ENCODE results near the gene DES. TPM values are rescaled to one million over a fixed set of nuclear protein-coding genes. Genes with fewer than 3 reads are reported as not detected.

The DES gene
- total RNA-seq, 1 donor from 2014 or later, result 15,954 TPM

- DNase-seq, result no peak
- TF ChIP-seq CTCF (IDR thresholded peaks at IDR 0.05; ENCODE audit: borderline replicate concordance), result no peak
- peaks cover 16% of the 10 kb centered on the region for H3K9me3 ChIP-seq (replicated peaks)
- H3K27ac ChIP-seq (replicated peaks), result peak overlapping the region; percentile 96
- H3K36me3 ChIP-seq, result no peaks in the 10 kb centered on the region
- peaks cover 27% of the 10 kb centered on the region for H3K27me3 ChIP-seq (ENCODE audit: low read depth)
- H3K4me3 ChIP-seq, result no peak overlapping the region
- intact Hi-C loops (cut with micrococcal nuclease), result no loop called here
- peaks cover 48% of the 10 kb centered on the region for H3K4me1 ChIP-seq
Measured at GRCh38 chr2:219410390-219410789, 7.8 kb upstream of the DES start.

- no peak overlapping the region for H3K4me3 ChIP-seq
- TF ChIP-seq CTCF (IDR thresholded peaks at IDR 0.05; ENCODE audit: borderline replicate concordance), result no peak
- H3K27ac ChIP-seq (replicated peaks), result peak overlapping the region; percentile 96
- H3K4me1 ChIP-seq, result peaks cover 34% of the 10 kb centered on the region
- no peak for DNase-seq
- intact Hi-C loops (cut with micrococcal nuclease), result no loop called here
- H3K36me3 ChIP-seq, result no peaks in the 10 kb centered on the region
- peaks cover 59% of the 10 kb centered on the region for H3K27me3 ChIP-seq (ENCODE audit: low read depth)
- peaks cover 16% of the 10 kb centered on the region for H3K9me3 ChIP-seq (replicated peaks)
Measured at GRCh38 chr2:219414857-219415256, 3.3 kb upstream of the DES start.

- DNase-seq, result no peak
- Histone ChIP-seq H3K4me1 (peaks cover 33% of the 10 kb centered on the region), H3K27ac (replicated peaks) (peak overlapping the region; percentile 96), H3K27me3 (ENCODE audit: low read depth) (peaks cover 67% of the 10 kb centered on the region), H3K36me3 (peaks cover 8% of the 10 kb centered on the region), H3K9me3 (replicated peaks) (peaks cover 16% of the 10 kb centered on the region), H3K4me3 (no peak overlapping the region)
- intact Hi-C loops (cut with micrococcal nuclease), result no loop called here
- no peak for TF ChIP-seq CTCF (IDR thresholded peaks at IDR 0.05; ENCODE audit: borderline replicate concordance)
Measured at GRCh38 chr2:219415580-219416234, 2.5 kb upstream of the DES start.

- peaks cover 14% of the 10 kb centered on the region for H3K36me3 ChIP-seq
- H3K4me3 ChIP-seq, result no peak overlapping the region
- no peak for TF ChIP-seq CTCF (IDR thresholded peaks at IDR 0.05; ENCODE audit: borderline replicate concordance)
- no peak for DNase-seq
- H3K27me3 ChIP-seq (ENCODE audit: low read depth), result peaks cover 69% of the 10 kb centered on the region
- peaks cover 16% of the 10 kb centered on the region for H3K9me3 ChIP-seq (replicated peaks)
- H3K27ac ChIP-seq (replicated peaks), result peak overlapping the region; percentile 96
- intact Hi-C loops (cut with micrococcal nuclease), result no loop called here
- H3K4me1 ChIP-seq, result peaks cover 36% of the 10 kb centered on the region
Measured at GRCh38 chr2:219416235-219416602, 2.0 kb upstream of the DES start.

- Histone ChIP-seq H3K27ac (replicated peaks) (peak overlapping the region; percentile 96), H3K27me3 (ENCODE audit: low read depth) (peaks cover 65% of the 10 kb centered on the region), H3K36me3 (peaks cover 21% of the 10 kb centered on the region), H3K4me1 (peaks cover 36% of the 10 kb centered on the region), H3K9me3 (replicated peaks) (peaks cover 11% of the 10 kb centered on the region), H3K4me3 (peak overlapping the region; percentile 75)
- TF ChIP-seq CTCF (IDR thresholded peaks at IDR 0.05; ENCODE audit: borderline replicate concordance), result no peak
- DNase-seq, result peak; percentile 46
- intact Hi-C loops (cut with micrococcal nuclease), result no loop called here
Measured at GRCh38 chr2:219416938-219417337, 1.2 kb upstream of the DES start.
